ENCODE measurements around the gene CHDH.

CHDH gene

DNA sequence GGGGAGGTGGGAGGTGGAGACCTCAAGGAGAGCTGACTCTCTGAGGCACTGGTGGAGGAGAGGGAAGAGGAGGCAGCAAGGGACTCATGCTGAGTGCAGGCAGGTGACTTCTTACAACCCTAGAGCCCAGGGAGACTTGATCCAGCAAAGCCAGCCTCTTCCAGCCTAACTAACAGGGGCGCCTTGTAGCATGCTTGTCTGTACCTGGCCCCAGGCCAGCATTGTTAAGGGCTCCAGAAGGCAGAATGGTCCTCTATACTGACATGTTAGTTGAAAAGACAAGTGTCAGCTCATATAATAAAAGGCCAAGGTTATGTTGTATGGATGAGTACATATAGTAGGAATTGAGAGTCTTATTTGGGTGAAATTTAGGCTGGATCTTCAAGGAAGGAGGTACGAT, 65.4 kb downstream of the CHDH start:
- no peak for DNase-seq

DNA sequence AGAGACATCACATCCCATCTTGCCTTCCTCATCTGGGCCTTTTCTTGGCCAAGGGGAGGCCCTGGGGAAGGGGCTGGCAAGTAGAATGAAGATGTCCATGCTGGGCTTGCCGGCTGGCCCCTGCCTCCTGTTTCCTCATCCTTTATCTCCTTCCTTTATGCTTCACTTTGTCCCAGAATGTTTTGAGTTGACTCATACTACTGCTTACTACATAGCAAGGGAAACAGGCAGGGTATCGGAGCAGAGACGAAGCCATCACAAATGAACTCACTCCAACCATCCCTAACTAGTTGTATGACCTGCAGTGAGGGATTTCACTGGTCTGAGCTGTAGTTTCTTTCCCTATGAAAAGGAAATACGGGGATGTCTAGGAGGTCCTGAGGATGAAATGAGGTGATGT, 66.0 kb downstream of the CHDH start:
- DNase-seq, result no peak

- no peak for DNase-seq
These were observed 68.1 kb downstream of the CHDH start for GRCh38 chr3:53778153-53778552.

GRCh38 chr3:53777468-53777867, 68.8 kb downstream of the CHDH start:
- DNase-seq, result no peak

- DNase-seq, result no peak
These were observed 69.6 kb downstream of the CHDH start for GRCh38 chr3:53776494-53777101.

DNA sequence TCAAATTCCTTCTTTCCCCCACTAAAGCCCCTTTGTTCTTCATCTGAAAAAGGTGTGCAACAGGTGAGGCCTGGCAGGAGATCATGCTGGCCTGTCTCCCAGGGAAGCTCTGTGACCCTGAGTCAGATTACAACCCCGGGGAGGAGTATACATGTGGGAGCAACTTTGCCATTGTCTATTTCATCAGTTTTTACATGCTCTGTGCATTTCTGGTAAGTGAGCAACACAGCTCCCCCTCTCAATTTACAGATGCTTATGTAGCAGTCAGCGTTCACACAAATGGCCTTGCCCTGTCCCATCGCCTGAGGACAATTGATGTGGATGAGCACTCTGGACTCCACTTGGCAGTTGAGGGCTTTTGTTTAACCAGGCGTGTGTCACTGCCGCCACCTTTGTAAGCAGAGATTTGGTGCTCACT, 70.4 kb downstream of the CHDH start:
- no peak for DNase-seq

DNA sequence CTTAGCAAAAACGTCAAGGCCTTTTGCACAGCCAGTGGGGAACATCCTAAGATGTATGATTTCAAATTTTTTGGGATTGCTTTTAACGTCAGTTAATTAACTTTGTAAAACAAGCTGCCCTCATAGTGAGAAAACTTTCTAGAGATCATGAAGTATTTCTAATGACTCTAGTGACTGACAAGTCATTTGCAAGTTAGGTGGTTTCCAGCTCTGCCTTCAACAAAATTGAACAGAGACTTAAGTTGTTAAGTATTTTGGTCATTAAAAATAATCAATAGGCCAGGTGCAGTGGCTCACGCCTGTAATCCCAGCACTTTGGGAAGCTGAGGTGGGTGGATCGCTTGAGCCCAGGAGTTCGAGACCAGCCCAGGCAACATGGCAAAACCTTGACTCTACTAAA, 71.2 kb downstream of the CHDH start:
- no peak for DNase-seq

DNA sequence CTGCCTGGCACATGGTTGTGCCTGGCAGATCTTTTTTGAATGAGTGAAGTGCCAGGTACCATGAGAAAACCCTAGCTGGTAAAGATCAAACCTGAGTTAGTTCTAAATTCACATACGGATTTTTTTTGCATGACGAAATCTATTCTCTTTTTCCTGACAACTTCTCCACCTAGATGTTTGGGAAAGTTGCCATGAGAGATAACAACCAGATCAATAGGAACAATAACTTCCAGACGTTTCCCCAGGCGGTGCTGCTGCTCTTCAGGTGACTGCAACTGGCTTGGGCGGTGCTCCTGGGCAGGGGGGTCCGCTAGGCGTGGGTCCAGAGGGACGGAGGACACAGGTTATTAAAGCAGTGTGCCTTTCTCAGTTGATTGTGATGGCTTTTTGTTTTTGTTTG, 71.8 kb downstream of the CHDH start:
- no peak for DNase-seq

- DNase-seq, result no peak
These were observed 72.4 kb downstream of the CHDH start for GRCh38 chr3:53773611-53774368.

GRCh38 chr3:53773021-53773436, 73.2 kb downstream of the CHDH start:
- DNase-seq, result no peak

GRCh38 chr3:53772562-53772961, 73.7 kb downstream of the CHDH start:
- DNase-seq, result no peak

DNA sequence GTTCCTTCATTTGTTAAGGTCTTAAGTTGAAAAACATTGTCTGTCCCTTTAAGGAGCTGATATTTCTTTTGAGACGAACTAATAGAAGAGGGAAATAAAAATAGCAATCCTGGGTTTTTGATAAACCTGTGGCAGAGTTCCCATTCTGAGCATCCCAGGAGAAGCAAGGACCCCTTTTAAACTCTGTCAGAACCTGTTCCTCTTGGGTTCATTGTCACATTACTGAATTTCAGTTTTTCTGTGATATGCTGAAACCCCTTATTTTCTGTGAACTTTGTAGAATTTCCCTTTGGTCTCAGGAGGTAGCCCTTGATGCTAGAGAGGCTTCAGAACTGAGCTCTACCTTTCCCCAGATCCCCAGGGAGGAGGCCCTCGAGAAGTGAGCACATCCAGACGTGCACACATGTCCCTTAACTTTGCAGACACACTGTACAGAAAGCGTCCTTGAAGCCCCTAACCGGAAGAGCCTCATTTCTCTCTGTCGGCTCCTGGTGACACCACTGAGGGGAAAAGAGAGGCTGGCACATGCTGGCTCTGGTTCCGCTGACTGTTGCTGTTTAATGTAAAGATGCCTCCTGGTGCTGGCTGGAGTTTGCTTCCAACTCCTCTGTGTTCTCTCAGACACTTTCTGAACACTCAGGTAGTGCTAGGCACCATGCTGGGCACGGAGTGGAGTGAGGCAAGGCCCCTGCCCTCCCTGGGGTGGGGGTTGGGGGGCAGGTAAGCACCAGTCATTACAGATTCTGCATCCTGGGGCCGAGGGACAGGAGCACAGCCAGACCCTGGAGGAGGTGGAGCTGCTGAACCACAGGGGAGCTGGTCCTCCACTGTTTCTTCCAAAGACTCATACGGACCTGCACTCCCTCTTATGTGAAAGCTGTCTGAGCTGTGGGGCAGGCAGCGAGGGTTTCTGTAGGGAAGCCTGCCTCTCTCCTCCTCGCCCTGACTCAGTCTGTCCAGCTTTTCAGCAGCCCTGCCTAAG, 77.5 kb downstream of the CHDH start:
- DNase-seq, result no peak

DNA sequence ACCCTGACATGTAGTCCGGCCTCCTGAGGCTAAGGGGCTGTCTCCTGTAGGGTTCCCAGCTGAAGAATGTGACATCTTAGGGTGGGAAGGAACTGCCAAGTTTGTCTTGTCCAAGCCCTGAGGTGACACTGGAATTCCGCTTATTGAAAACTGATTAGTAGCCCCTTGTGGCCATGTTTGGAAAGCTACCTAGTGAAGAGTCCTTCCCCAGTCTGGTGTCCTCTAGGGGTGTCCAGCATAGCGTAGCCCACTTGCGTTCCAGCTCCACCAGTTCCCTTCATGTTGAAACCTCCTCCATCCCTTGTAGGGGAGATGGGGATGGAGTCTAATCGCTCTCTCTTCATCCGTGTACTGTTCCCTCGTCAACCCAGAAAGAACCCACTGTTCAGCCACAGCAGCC, 79.5 kb downstream of the CHDH start:
- DNase-seq, result no peak

- no peak for DNase-seq
These were observed 80.5 kb downstream of the CHDH start for GRCh38 chr3:53765753-53766152.

GRCh38 chr3:53764026-53764775, 82.0 kb downstream of the CHDH start:
- no peak for DNase-seq

DNA sequence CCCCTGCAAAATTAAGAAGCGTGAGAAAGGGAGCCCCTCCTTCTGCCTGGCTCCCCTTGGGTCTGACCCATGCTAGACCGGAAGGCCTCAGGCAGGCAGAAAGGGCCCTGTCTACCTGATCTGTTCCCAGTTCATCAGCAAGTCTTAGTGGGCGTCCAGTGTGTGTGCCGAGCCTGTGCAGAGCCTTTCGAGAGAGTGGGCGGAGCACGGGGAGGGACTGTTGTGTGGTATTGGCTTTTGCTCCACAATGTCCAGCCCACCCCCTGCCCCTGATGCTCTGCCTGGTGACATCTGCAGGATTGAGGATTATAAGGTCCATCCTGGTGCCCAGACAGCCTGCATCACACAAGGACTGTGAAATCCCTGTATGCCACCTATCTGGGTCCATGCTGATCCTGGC, 82.9 kb downstream of the CHDH start:
- no peak for DNase-seq
